Activated naive CD4-positive, alpha-beta T cell treated with anti-CD3 and anti-CD28 coated beads, Interleukin-2, amount 50 U/mL, for 24 hours (primary cell): ENCODE results near the gene ZNF48.

Experiments
- H3K27ac Mint-ChIP-seq: one replicate; pipeline ENCODE4 v1.8.0; 2021; ENCODE audit warnings: mild to moderate bottlenecking, mixed read lengths
- H3K27me3 Mint-ChIP-seq: one replicate; pipeline ENCODE4 v1.8.0; 2021; ENCODE audit warnings: mixed read lengths
- H3K36me3 Mint-ChIP-seq: one replicate; pipeline ENCODE4 v1.8.0; 2021; ENCODE audit warnings: mixed read lengths
- H3K4me1 Mint-ChIP-seq: one replicate; pipeline ENCODE4 v1.8.0; 2021; ENCODE audit warnings: mixed read lengths
- H3K4me3 Mint-ChIP-seq: one replicate; pipeline ENCODE4 v1.8.0; 2021; ENCODE audit warnings: mild to moderate bottlenecking, mixed read lengths
- H3K9me3 Mint-ChIP-seq: one replicate; pipeline ENCODE4 v1.8.0; 2021; ENCODE audit warnings: mixed read lengths

Gene ZNF48

DNA sequence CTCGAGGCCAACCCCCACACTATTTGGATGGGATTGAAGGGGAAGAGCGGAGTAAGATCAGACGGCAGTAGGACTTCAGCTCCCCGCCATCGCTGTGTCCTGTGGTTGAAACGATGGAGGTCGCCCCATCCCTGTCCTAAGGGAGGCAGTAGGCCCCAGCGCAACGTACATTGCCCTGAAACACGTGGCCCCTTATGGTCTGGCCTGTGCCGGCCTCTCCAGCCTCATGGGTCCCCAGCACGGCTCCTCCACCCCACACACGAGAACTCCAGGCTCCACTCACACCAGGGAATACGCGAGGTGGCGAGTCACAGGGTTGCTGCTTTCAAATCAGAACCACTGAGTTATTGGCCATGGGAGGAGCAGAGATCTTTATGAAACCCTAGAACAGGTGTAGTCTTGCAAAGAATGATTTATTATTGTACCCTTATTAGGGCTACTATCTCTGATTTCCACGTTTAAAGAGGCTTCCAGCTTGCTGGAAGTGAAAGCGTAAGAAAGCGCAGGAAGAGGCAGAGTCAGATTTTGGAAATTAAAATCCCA lies 35.3 kb downstream of the ZNF48 start:
- no peaks in the 10 kb centered on the region for H3K27me3 Mint-ChIP-seq
- H3K9me3 Mint-ChIP-seq: no peaks in the 10 kb centered on the region
- H3K4me1 Mint-ChIP-seq: peaks cover 30% of the 10 kb centered on the region

GRCh38 chr16:30434852-30435251 lies 39.6 kb downstream of the ZNF48 start:
- H3K27ac Mint-ChIP-seq: peak overlapping the region; percentile 64
- H3K4me1 Mint-ChIP-seq: peaks cover 15% of the 10 kb centered on the region
- no peaks in the 10 kb centered on the region for H3K9me3 Mint-ChIP-seq
- H3K4me3 Mint-ChIP-seq: no peak overlapping the region
- H3K36me3 Mint-ChIP-seq: no peaks in the 10 kb centered on the region
- no peaks in the 10 kb centered on the region for H3K27me3 Mint-ChIP-seq

More for the DNA sequence above, 35.3 kb downstream of the ZNF48 start:
- H3K4me3 Mint-ChIP-seq: no peak overlapping the region
- peaks cover 12% of the 10 kb centered on the region for H3K36me3 Mint-ChIP-seq
- H3K27ac Mint-ChIP-seq: no peak overlapping the region

- H3K27me3 Mint-ChIP-seq: no peaks in the 10 kb centered on the region
- no peak overlapping the region for H3K4me3 Mint-ChIP-seq
- peaks cover 15% of the 10 kb centered on the region for H3K4me1 Mint-ChIP-seq
- no peaks in the 10 kb centered on the region for H3K36me3 Mint-ChIP-seq
- no peaks in the 10 kb centered on the region for H3K9me3 Mint-ChIP-seq
- no peak overlapping the region for H3K27ac Mint-ChIP-seq
These were observed 42.4 kb downstream of the ZNF48 start for GRCh38 chr16:30437511-30438046.

- H3K27me3 Mint-ChIP-seq: no peaks in the 10 kb centered on the region
- H3K36me3 Mint-ChIP-seq: peaks cover 6% of the 10 kb centered on the region
- peaks cover 21% of the 10 kb centered on the region for H3K4me1 Mint-ChIP-seq
- H3K4me3 Mint-ChIP-seq: no peak overlapping the region
- no peaks in the 10 kb centered on the region for H3K9me3 Mint-ChIP-seq
- H3K27ac Mint-ChIP-seq: no peak overlapping the region
These were observed 43.6 kb downstream of the ZNF48 start for GRCh38 chr16:30438835-30439234.

GRCh38 chr16:30439720-30440348 lies 44.6 kb downstream of the ZNF48 start:
- Mint-ChIP-seq H3K9me3 (no peaks in the 10 kb centered on the region), H3K36me3 (peaks cover 9% of the 10 kb centered on the region), H3K27ac (no peak overlapping the region), H3K27me3 (no peaks in the 10 kb centered on the region), H3K4me1 (peaks cover 22% of the 10 kb centered on the region), H3K4me3 (no peak overlapping the region)

DNA sequence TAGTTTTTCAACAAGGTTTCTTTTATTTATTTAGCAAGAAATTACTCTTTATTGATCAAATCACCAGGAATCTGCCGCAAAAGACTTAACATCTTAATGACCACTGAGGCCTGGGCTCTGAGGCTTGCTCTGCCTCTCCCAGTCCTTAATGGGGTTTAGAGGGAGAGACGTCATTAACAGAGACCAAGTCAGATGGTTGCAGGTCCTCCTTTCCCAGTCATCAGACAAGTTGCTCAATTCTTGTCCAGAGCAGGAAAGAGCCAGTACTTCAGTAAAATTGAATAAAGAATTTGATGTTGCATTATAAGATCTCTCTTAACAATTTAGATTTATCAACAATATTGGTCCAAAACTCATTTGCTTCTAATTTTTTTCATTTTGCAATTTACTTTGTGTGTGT lies 48.4 kb downstream of the ZNF48 start:
- Mint-ChIP-seq H3K27me3 (no peaks in the 10 kb centered on the region), H3K27ac (no peak overlapping the region), H3K9me3 (no peaks in the 10 kb centered on the region), H3K4me1 (peaks cover 32% of the 10 kb centered on the region), H3K4me3 (peak overlapping the region; percentile 93), H3K36me3 (peaks cover 13% of the 10 kb centered on the region)

- Mint-ChIP-seq H3K27ac (peak overlapping the region; percentile 88), H3K36me3 (peaks cover 13% of the 10 kb centered on the region), H3K27me3 (no peaks in the 10 kb centered on the region), H3K4me3 (peak overlapping the region; percentile 93), H3K9me3 (no peaks in the 10 kb centered on the region), H3K4me1 (peaks cover 33% of the 10 kb centered on the region)
These were observed 49.3 kb downstream of the ZNF48 start for GRCh38 chr16:30444231-30445148.

DNA sequence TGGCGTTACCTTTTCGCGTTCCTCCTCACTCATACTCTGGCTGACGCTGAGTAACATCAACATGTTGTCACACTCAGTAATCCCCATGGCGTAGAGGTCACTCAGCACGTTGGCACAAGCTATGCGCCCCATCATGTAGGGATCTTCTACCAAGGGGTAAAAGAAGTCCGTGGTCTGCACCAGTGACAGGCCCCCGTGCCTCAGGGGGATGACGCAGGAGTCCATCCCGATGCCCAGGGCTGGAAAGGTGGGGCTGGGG lies 49.9 kb downstream of the ZNF48 start:
- Mint-ChIP-seq H3K4me3 (peak overlapping the region; percentile 93), H3K27me3 (no peaks in the 10 kb centered on the region), H3K4me1 (peaks cover 37% of the 10 kb centered on the region), H3K9me3 (no peaks in the 10 kb centered on the region), H3K36me3 (peaks cover 13% of the 10 kb centered on the region), H3K27ac (peak overlapping the region; percentile 88)

DNA sequence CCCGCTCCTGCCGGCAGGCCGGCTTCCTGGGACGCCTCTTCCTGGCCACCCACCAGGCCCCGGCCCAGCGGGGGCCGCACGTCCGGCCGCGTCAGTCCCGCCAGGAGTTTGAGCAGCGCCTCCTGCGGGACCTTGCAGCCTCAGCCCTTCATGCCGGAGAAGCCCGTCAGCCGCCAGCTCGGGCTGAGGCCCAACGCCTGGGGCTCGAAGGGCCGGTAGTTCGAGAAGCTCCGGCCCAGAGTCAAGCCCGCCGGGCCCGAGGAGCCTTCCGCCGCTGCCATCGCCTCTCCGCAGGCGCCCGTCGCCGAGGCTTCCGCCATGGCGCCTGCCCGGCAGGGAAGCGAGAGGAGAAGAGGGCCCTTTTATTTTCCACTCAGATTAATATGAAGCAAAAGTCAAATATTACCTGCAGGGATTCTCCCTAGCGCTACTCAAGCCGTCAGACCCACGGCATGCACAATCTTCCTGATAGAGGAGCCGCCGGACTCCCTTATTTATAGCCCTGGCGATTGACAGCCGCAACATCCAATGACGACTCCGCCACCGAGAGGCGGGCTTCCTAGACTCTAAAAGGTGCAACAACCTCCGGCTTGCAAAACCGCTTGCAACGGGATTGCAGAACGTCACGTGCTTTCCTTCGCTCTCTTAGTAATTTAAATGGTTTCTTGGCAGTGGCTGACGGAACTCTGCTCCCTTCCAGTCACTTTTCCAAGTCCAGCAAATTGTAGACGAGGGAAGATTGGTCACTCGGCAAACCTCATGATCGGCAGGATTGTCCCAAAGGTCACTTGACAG lies 50.4 kb downstream of the ZNF48 start, which contains the start of gene SEPHS2:
Gene SEPHS2, minus strand, starts transcription at position 467 of the 795 bp plus-strand sequence. Its CDS starts 147 bp downstream, at position 320.
- peak within 1 kb of the TSS; percentile 99 for H3K27ac Mint-ChIP-seq
- peaks cover 13% of the 10 kb centered on the region for H3K36me3 Mint-ChIP-seq
- H3K4me1 Mint-ChIP-seq: peaks cover 43% of the 10 kb centered on the region
- no peaks in the 10 kb centered on the region for H3K27me3 Mint-ChIP-seq
- no peaks in the 10 kb centered on the region for H3K9me3 Mint-ChIP-seq
- peak within 1 kb of the TSS; percentile 93 for H3K4me3 Mint-ChIP-seq

DNA sequence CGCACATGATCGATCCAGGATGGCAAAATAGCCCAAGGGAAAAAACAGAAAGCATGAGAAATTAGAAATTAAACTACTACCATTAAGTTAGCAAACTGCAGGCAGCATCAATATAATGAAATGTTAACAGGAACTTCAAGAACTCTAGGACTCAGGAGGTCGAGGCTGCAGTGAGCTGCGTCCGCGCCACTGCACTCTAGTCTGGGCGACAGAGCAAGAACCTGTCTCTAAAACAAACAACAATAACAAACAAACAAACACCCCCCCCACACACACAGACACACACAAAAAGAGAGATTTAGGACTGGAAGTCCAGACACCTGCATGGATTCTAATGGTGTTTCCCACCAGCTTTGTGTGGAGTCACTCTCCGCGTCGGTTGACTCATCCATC lies 51.0 kb downstream of the ZNF48 start:
- H3K27me3 Mint-ChIP-seq: no peaks in the 10 kb centered on the region
- peaks cover 13% of the 10 kb centered on the region for H3K36me3 Mint-ChIP-seq
- no peaks in the 10 kb centered on the region for H3K9me3 Mint-ChIP-seq
- H3K27ac Mint-ChIP-seq: peak overlapping the region; percentile 99
- peaks cover 49% of the 10 kb centered on the region for H3K4me1 Mint-ChIP-seq
- peak overlapping the region; percentile 93 for H3K4me3 Mint-ChIP-seq

GRCh38 chr16:30447512-30448226 lies 52.4 kb downstream of the ZNF48 start:
- Mint-ChIP-seq H3K27me3 (no peaks in the 10 kb centered on the region), H3K27ac (peak overlapping the region; percentile 70), H3K4me1 (peaks cover 54% of the 10 kb centered on the region), H3K9me3 (no peaks in the 10 kb centered on the region), H3K4me3 (peak overlapping the region; percentile 26), H3K36me3 (peaks cover 13% of the 10 kb centered on the region)

DNA sequence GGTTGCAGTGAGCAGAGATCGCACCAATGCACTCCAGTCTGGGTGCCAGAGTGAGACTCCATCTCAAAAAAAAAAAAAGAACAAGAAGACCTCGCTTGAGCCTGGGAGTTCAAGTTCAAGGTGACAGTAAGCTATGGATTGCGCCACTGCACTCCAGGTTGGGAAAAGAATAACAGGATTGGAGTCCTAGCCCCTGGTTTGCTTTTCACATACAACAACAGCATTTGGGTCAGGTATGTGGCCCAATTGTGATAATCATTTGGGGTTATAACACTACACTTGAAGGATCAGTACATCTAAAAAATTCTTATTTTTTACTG lies 53.9 kb downstream of the ZNF48 start:
- no peaks in the 10 kb centered on the region for H3K27me3 Mint-ChIP-seq
- peaks cover 49% of the 10 kb centered on the region for H3K4me1 Mint-ChIP-seq
- H3K9me3 Mint-ChIP-seq: no peaks in the 10 kb centered on the region

More for the DNA sequence above, 53.9 kb downstream of the ZNF48 start:
- H3K27ac Mint-ChIP-seq: no peak overlapping the region
- H3K4me3 Mint-ChIP-seq: no peak overlapping the region
- peaks cover 5% of the 10 kb centered on the region for H3K36me3 Mint-ChIP-seq
